GM23338 (cell line): ENCODE data around the gene SYT6. TPM values are rescaled to one million over a fixed set of nuclear protein-coding genes. Genes with fewer than 3 reads are reported as not detected.

Source experiments
- ATAC-seq: fragments of 200-7000 bp; cut with Tn5 transposase; 3 replicates; pipeline ENCODE4 v1.9.1; 2020
- DNase-seq: peaks from one replicate; pipeline ENCODE4 v3.0.0-alpha.2; 2015; ENCODE audit warnings: low spot score
- H2AFZ ChIP-seq: fragments of 200-600 bp; sonication (generic); 2 replicates; pipeline ENCODE4 v1.8.0; 2016; ENCODE audit warnings: antibody characterized with exemption, mild to moderate bottlenecking, moderate library complexity
- H3F3A ChIP-seq: fragments of 200-600 bp; sonication (generic); replicated peaks from 2 replicates; pipeline ENCODE4 v1.8.0; 2017; ENCODE audit warnings: antibody characterized with exemption, mixed run types, low read depth
- H3K27ac ChIP-seq: fragments of 200-600 bp; sonication (generic); 2 replicates; pipeline ENCODE4 v1.6.1; 2016; ENCODE audit warnings: low read depth
- H3K27me3 ChIP-seq: fragments of 200-600 bp; sonication (generic); 2 replicates; pipeline ENCODE4 v1.8.0; 2016; ENCODE audit warnings: mild to moderate bottlenecking, mixed run types, moderate library complexity; ENCODE audit not compliant: insufficient read depth
- H3K36me3 ChIP-seq: fragments of 200-600 bp; sonication (generic); 2 replicates; pipeline ENCODE4 v1.8.0; 2016; ENCODE audit warnings: mild to moderate bottlenecking; ENCODE audit not compliant: insufficient read depth
- H3K4me1 ChIP-seq: fragments of 200-600 bp; sonication (generic); 2 replicates; pipeline ENCODE4 v1.8.0; 2016; ENCODE audit warnings: mild to moderate bottlenecking, moderate library complexity; ENCODE audit not compliant: insufficient read depth
- H3K4me2 ChIP-seq: fragments of 200-600 bp; sonication (generic); 2 replicates; pipeline ENCODE4 v1.7.1; 2017; ENCODE audit warnings: mixed run types
- H3K4me3 ChIP-seq: fragments of 200-600 bp; sonication (generic); 2 replicates; pipeline ENCODE4 v1.6.1; 2016; ENCODE audit warnings: mixed run types
- H3K79me2 ChIP-seq: fragments of 200-600 bp; sonication (generic); replicated peaks from 2 replicates; pipeline ENCODE4 v1.8.0; 2017; ENCODE audit warnings: mild to moderate bottlenecking; ENCODE audit not compliant: insufficient read depth
- H3K9me2 ChIP-seq: fragments of 200-600 bp; sonication (generic); 2 replicates; pipeline ENCODE4 v1.8.0; 2017; ENCODE audit not compliant: insufficient read depth
- H4K20me1 ChIP-seq: fragments of 200-600 bp; sonication (generic); replicated peaks from 2 replicates; pipeline ENCODE4 v1.8.0; 2017; ENCODE audit warnings: mild to moderate bottlenecking; ENCODE audit not compliant: insufficient read depth
- H3K27ac Mint-ChIP-seq: 2 replicates; pipeline ENCODE4 v1.8.0; 2020; ENCODE audit warnings: inconsistent platforms, mild to moderate bottlenecking, moderate library complexity, mixed read lengths
- H3K27me3 Mint-ChIP-seq: 3 replicates; pipeline ENCODE4 v1.8.0; 2022; ENCODE audit warnings: low read depth, mild to moderate bottlenecking, moderate library complexity, mixed read lengths, inconsistent platforms; ENCODE audit not compliant: insufficient read depth, poor library complexity
- H3K36me3 Mint-ChIP-seq: 3 replicates; pipeline ENCODE4 v1.8.0; 2021; ENCODE audit warnings: low read depth, mild to moderate bottlenecking, inconsistent platforms, moderate library complexity, mixed read lengths
- H3K4me1 Mint-ChIP-seq: 3 replicates; pipeline ENCODE4 v1.8.0; 2020; ENCODE audit warnings: mild to moderate bottlenecking, inconsistent platforms, mixed read lengths
- H3K4me3 Mint-ChIP-seq: 3 replicates; pipeline ENCODE4 v1.8.0; 2021; ENCODE audit warnings: moderate library complexity, mild to moderate bottlenecking, inconsistent platforms, mixed read lengths
- H3K9me3 Mint-ChIP-seq: 3 replicates; pipeline ENCODE4 v1.8.0; 2020; ENCODE audit warnings: moderate library complexity, mild to moderate bottlenecking, inconsistent platforms, mixed read lengths
- CREB1 ChIP-seq: fragments of 250-450 bp; sonication (Bioruptor Pico); IDR thresholded peaks from 2 replicates; pipeline ENCODE4 v1.5.0; 2020; ENCODE audit warnings: low read depth, mild to moderate bottlenecking, moderate library complexity
- CTCF ChIP-seq, 2 experiments: fragments of 200-600 bp in 1 of 2; sonication (generic) in 1 of 2; conservative IDR thresholded peaks; 2 replicates each; pipeline versions ENCODE4 v1.5.1 to v1.6.1; 2016 to 2017; ENCODE audit warnings: antibody characterized with exemption in 2 of 2, low read depth in 2 of 2, mild to moderate bottlenecking in 2 of 2, moderate library complexity in 1 of 2
- EZH2 ChIP-seq: fragments of 200-600 bp; sonication (generic); IDR thresholded peaks from one replicate; pipeline ENCODE4 v1.8.0; 2017; ENCODE audit warnings: antibody characterized with exemption, mild to moderate bottlenecking, low read depth; ENCODE audit not compliant: unreplicated experiment
- EZH2phosphoT487 ChIP-seq: fragments of 200-600 bp; sonication (generic); IDR thresholded peaks from one replicate; pipeline ENCODE4 v1.8.1; 2018; ENCODE audit warnings: antibody characterized with exemption; ENCODE audit not compliant: unreplicated experiment
- JUNB ChIP-seq: IDR thresholded peaks from one replicate; pipeline ENCODE4 v1.6.1; 2016; ENCODE audit warnings: antibody characterized with exemption; ENCODE audit not compliant: unreplicated experiment
- NANOG ChIP-seq: IDR thresholded peaks from 2 replicates; pipeline ENCODE4 v1.6.1; 2016; ENCODE audit warnings: antibody characterized with exemption, borderline replicate concordance
- POLR2AphosphoS5 ChIP-seq: IDR thresholded peaks from 2 replicates; pipeline ENCODE4 v1.6.1; 2016; ENCODE audit warnings: antibody characterized with exemption, low read depth
- REST ChIP-seq: IDR thresholded peaks from one replicate; pipeline ENCODE4 v1.6.1; 2018; ENCODE audit warnings: antibody characterized with exemption; ENCODE audit not compliant: unreplicated experiment
- STAT1 ChIP-seq: IDR thresholded peaks from one replicate; pipeline ENCODE4 v1.6.1; 2016; ENCODE audit warnings: antibody characterized with exemption; ENCODE audit not compliant: unreplicated experiment
- ZNF114 ChIP-seq: fragments of 250-450 bp; sonication (Bioruptor Pico); IDR thresholded peaks from 2 replicates; pipeline ENCODE4 v1.5.0; 2020; ENCODE audit warnings: mild to moderate bottlenecking, moderate library complexity
- ZNF331 ChIP-seq: fragments of 250-450 bp; sonication (Bioruptor Pico); IDR thresholded peaks from 2 replicates; pipeline ENCODE4 v1.5.0; 2020; ENCODE audit warnings: low read depth, mild to moderate bottlenecking, moderate library complexity
- ZNF462 ChIP-seq: fragments of 250-450 bp; sonication (Bioruptor Pico); IDR thresholded peaks from 2 replicates; pipeline ENCODE4 v1.5.0; 2020; ENCODE audit warnings: mild to moderate bottlenecking, moderate library complexity
- polyA plus RNA-seq: library from polyadenylated mRNA; unstranded; fragments of >200 nt; fragmentation: Nextera tagmentation; extraction: Ambion mirVana; gene quantifications from 2 replicates; pipeline ENCODE4 v1.2.1, GENCODE V29; 2016
- total RNA-seq: library from RNA; depleted of rRNA; stranded (reverse); fragments of >200 nt; shearing (Covaris generic); gene quantifications from 2 replicates; pipeline ENCODE4 v1.2.3, GENCODE V29; 2014
- TF ChIP-seq, protein P1 (sequence below): IDR thresholded peaks from 2 replicates; pipeline ENCODE4 v1.6.1; 2016; ENCODE audit warnings: antibody characterized with exemption

The SYT6 gene
- total and polyA plus RNA-seq, 2 experiments from 2014 or later = 31.2 to 42.6 TPM

DNA sequence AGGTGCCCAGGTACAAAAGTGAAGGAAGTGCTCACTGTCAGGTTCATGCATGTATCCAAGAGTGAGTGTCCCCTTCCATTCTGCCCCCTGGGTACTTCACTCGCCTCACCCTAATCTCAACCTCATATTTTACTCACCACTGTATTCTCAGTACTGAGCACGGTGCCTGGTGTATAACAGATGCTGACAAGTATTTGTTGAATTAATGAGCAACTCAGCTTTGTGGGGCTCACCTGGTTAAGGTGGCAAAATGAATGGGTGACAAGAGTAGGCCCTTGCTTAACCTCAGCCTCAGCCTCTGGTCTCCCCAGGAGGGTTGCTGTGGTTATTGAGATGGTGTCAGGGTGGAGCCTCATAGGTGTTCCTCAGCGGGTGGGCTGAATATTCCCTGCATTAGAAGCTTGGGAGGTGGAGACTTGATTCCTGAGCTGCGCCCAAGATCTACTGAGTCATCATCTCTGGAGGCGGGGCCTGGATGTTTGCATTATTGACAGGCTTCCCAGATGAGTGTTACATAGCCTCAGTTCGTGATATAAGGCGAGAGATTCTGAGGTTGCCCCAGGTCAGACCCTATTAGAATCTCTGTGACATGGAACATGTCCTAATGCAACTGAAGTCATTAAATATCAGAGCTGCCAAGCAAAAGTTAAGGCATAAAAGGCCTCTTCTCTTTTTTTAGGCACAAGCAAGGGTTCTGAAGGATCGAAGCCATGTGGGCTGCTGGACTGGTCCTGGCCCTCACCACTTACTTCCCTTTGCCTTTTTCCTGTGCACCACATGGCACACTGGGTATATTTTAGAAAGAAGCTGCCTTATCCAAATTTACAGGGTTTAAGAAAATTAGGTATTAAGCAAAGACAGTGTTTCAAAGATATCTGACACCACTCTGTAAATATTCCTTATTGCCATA is 39.2 kb downstream of the SYT6 start:
- Histone ChIP-seq H3K27ac (no peak overlapping the region), H4K20me1 (no peaks in the 10 kb centered on the region), H3K9me2 (peaks cover 21% of the 10 kb centered on the region; the same call in 1 of the 2 replicates), H3K27me3 (no peaks in the 10 kb centered on the region), H3K4me3 (no peak overlapping the region), H3K79me2 (no peaks in the 10 kb centered on the region), H2AFZ (no peak overlapping the region), H3F3A (peaks cover 17% of the 10 kb centered on the region; the same call in 1 of the 2 replicates), H3K4me2 (no peak overlapping the region), H3K36me3 (peaks cover 20% of the 10 kb centered on the region), H3K4me1 (peaks cover 36% of the 10 kb centered on the region)
- H3K27me3 Mint-ChIP-seq = peaks cover 44% of the 10 kb centered on the region
- ATAC-seq (no peak), DNase-seq (no peak)
- peaks cover 69% of the 10 kb centered on the region for H3K36me3 Mint-ChIP-seq
- H3K9me3 Mint-ChIP-seq = no peaks in the 10 kb centered on the region; the same call in 2 of the 3 replicates
- peak overlapping the region; percentile 25 for H3K27ac Mint-ChIP-seq
- peaks cover 51% of the 10 kb centered on the region for H3K4me1 Mint-ChIP-seq
- no peak for TF ChIP-seq CTCF (conservative IDR thresholded peaks at IDR 0.05; ENCODE audit: low read depth in 2 of 2)
- TF ChIP-seq, protein P1, sequence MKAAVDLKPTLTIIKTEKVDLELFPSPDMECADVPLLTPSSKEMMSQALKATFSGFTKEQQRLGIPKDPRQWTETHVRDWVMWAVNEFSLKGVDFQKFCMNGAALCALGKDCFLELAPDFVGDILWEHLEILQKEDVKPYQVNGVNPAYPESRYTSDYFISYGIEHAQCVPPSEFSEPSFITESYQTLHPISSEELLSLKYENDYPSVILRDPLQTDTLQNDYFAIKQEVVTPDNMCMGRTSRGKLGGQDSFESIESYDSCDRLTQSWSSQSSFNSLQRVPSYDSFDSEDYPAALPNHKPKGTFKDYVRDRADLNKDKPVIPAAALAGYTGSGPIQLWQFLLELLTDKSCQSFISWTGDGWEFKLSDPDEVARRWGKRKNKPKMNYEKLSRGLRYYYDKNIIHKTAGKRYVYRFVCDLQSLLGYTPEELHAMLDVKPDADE = no peak
- TF ChIP-seq STAT1 = no peak
- no peak for TF ChIP-seq REST
- TF ChIP-seq EZH2 = no peak
- TF ChIP-seq CREB1 (CRISPR knock-in tag) = no peak
- no peak for TF ChIP-seq NANOG
- TF ChIP-seq ZNF114 (CRISPR knock-in tag) = no peak
- TF ChIP-seq EZH2phosphoT487 = no peak
- no peak for TF ChIP-seq ZNF462 (CRISPR knock-in tag)
- no peak for TF ChIP-seq POLR2AphosphoS5
- no peak for TF ChIP-seq JUNB
- no peak for TF ChIP-seq ZNF331 (CRISPR knock-in tag)
- no peak overlapping the region for H3K4me3 Mint-ChIP-seq
